SK-N-SH treated with all-trans-retinoic acid at 6 μM for 48 hours (cell line): ENCODE measurements around the gene GALNT17.

Source experiments
- ATAC-seq: fragments of 200-7000 bp; cut with Tn5 transposase; 3 replicates; pipeline ENCODE4 v1.9.1; 2020; ENCODE audit warnings: mild to moderate bottlenecking, moderate library complexity
- ARNTL ChIP-seq: fragments of 450-650 bp; formaldehyde crosslinking; IDR thresholded peaks from 2 replicates; pipeline ENCODE4 v1.5.0; 2020; ENCODE audit warnings: low read depth, mild to moderate bottlenecking, moderate library complexity, borderline replicate concordance
- BACH2 ChIP-seq: fragments of 250-450 bp; sonication (Bioruptor Pico); IDR thresholded peaks from 2 replicates; pipeline ENCODE4 v1.9.0; 2021; ENCODE audit warnings: mild to moderate bottlenecking, borderline replicate concordance
- CSDC2 ChIP-seq: fragments of 250-450 bp; sonication (Bioruptor Pico); IDR thresholded peaks from 2 replicates; pipeline ENCODE4 v1.5.0; 2020; ENCODE audit warnings: mild to moderate bottlenecking, moderate library complexity
- ESRRG ChIP-seq: fragments of 250-450 bp; sonication (Bioruptor Pico); IDR thresholded peaks from 2 replicates; pipeline ENCODE4 v1.6.1; 2021; ENCODE audit warnings: mild to moderate bottlenecking
- GLIS3 ChIP-seq: fragments of 250-450 bp; sonication (Bioruptor Pico); IDR thresholded peaks from 2 replicates; pipeline ENCODE4 v1.5.0; 2020; ENCODE audit warnings: mild to moderate bottlenecking, moderate library complexity
- ISL1 ChIP-seq: fragments of 250-450 bp; sonication (Bioruptor Pico); IDR thresholded peaks from 2 replicates; pipeline ENCODE4 v2.1.2; 2022; ENCODE audit warnings: mild to moderate bottlenecking, moderate library complexity
- OSR1 ChIP-seq: fragments of 250-450 bp; sonication (Bioruptor Pico); IDR thresholded peaks from 2 replicates; pipeline ENCODE4 v1.8.0; 2022; ENCODE audit warnings: moderate library complexity, mild to moderate bottlenecking, inconsistent platforms
- PPARA ChIP-seq: fragments of 250-450 bp; sonication (Bioruptor Pico); IDR thresholded peaks from 2 replicates; pipeline ENCODE4 v1.5.0; 2020; ENCODE audit warnings: mild to moderate bottlenecking, borderline replicate concordance
- RARB ChIP-seq: fragments of 250-450 bp; sonication (Bioruptor Pico); IDR thresholded peaks from 2 replicates; pipeline ENCODE4 v1.8.0; 2021; ENCODE audit warnings: mild to moderate bottlenecking, moderate library complexity
- TCF4 ChIP-seq: fragments of 250-450 bp; sonication (Bioruptor Pico); IDR thresholded peaks from 2 replicates; pipeline ENCODE4 v1.8.0; 2021; ENCODE audit warnings: mild to moderate bottlenecking, moderate library complexity, borderline replicate concordance
- TOX ChIP-seq: fragments of 250-450 bp; sonication (Bioruptor Pico); IDR thresholded peaks from 2 replicates; pipeline ENCODE4 v1.8.0; 2021; ENCODE audit warnings: mild to moderate bottlenecking, moderate library complexity, borderline replicate concordance
- ZC3H10 ChIP-seq: fragments of 250-450 bp; sonication (Bioruptor Pico); IDR thresholded peaks from 2 replicates; pipeline ENCODE4 v1.5.1; 2021; ENCODE audit warnings: mild to moderate bottlenecking, moderate library complexity
- ZFP3 ChIP-seq: fragments of 250-450 bp; sonication (Bioruptor Pico); IDR thresholded peaks from 2 replicates; pipeline ENCODE4 v1.5.0; 2020; ENCODE audit warnings: mild to moderate bottlenecking, moderate library complexity
- ZFP30 ChIP-seq: fragments of 450-650 bp; formaldehyde crosslinking; IDR thresholded peaks from 2 replicates; pipeline ENCODE4 v1.5.0; 2022; ENCODE audit warnings: mild to moderate bottlenecking, moderate library complexity
- ZNF565 ChIP-seq: fragments of 450-650 bp; formaldehyde crosslinking; conservative IDR thresholded peaks from 2 replicates; pipeline ENCODE4 v1.5.0; 2020; ENCODE audit warnings: low read depth, mild to moderate bottlenecking, moderate library complexity
- ZNF70 ChIP-seq: fragments of 450-650 bp; formaldehyde crosslinking; IDR thresholded peaks from 2 replicates; pipeline ENCODE4 v1.5.0; 2020; ENCODE audit warnings: mild to moderate bottlenecking, moderate library complexity
- ZNF8 ChIP-seq: fragments of 450-650 bp; formaldehyde crosslinking; IDR thresholded peaks from 2 replicates; pipeline ENCODE4 v1.5.0; 2020; ENCODE audit warnings: mild to moderate bottlenecking, moderate library complexity
- TF ChIP-seq, protein P1 (sequence below): fragments of 250-450 bp; sonication (Bioruptor Pico); IDR thresholded peaks from 2 replicates; pipeline ENCODE4 v1.8.0; 2021; ENCODE audit warnings: low read depth, mild to moderate bottlenecking, moderate library complexity, borderline replicate concordance
- TF ChIP-seq, protein P2 (sequence below): fragments of 250-450 bp; sonication (Bioruptor Pico); IDR thresholded peaks from 2 replicates; pipeline ENCODE4 v1.8.0; 2020; ENCODE audit warnings: mild to moderate bottlenecking, moderate library complexity, borderline replicate concordance
- TF ChIP-seq, protein P3 (sequence below): fragments of 250-450 bp; sonication (Bioruptor Pico); IDR thresholded peaks from 2 replicates; pipeline ENCODE4 v1.5.0; 2020; ENCODE audit warnings: mild to moderate bottlenecking, moderate library complexity
- TF ChIP-seq, protein P4 (sequence below): fragments of 250-450 bp; sonication (Bioruptor Pico); IDR thresholded peaks from 2 replicates; pipeline ENCODE4 v1.5.1; 2020; ENCODE audit warnings: low read depth, mild to moderate bottlenecking, moderate library complexity

The GALNT17 gene

DNA sequence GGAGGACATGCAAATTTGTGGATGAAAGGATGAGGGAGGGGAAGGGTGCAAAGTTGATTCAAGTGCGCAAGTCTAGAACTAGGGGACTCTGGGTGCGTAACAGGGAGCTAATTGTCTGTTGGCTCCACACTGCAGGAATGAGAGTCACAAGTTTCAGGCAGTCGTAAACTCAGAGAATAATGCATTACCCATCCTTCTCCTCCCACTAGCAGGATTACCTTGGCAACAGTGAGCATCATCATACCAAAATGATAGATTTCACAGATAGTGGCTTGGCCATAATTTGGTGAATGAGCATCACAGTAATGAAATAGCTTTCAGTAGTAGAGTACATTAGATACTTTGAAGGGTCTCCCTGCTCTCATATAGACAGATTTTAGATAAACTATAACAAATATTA is 565.5 kb downstream of the GALNT17 start:
- ATAC-seq = no peak
- TF ChIP-seq ZC3H10 (CRISPR knock-in tag) (no peak), TCF4 (CRISPR knock-in tag) (no peak), GLIS3 (CRISPR knock-in tag) (no peak), ZFP3 (CRISPR knock-in tag) (no peak), ZNF70 (CRISPR knock-in tag) (no peak), ZNF565 (CRISPR knock-in tag) (no peak), ZNF8 (CRISPR knock-in tag) (no peak), RARB (no peak), OSR1 (CRISPR knock-in tag) (no peak), ISL1 (CRISPR knock-in tag) (no peak), ARNTL (no peak)
- TF ChIP-seq, protein P1, sequence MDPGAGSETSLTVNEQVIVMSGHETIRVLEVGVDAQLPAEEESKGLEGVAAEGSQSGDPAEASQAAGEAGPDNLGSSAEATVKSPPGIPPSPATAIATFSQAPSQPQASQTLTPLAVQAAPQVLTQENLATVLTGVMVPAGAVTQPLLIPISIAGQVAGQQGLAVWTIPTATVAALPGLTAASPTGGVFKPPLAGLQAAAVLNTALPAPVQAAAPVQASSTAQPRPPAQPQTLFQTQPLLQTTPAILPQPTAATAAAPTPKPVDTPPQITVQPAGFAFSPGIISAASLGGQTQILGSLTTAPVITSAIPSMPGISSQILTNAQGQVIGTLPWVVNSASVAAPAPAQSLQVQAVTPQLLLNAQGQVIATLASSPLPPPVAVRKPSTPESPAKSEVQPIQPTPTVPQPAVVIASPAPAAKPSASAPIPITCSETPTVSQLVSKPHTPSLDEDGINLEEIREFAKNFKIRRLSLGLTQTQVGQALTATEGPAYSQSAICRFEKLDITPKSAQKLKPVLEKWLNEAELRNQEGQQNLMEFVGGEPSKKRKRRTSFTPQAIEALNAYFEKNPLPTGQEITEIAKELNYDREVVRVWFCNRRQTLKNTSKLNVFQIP = no peak
- TF ChIP-seq, protein P2, sequence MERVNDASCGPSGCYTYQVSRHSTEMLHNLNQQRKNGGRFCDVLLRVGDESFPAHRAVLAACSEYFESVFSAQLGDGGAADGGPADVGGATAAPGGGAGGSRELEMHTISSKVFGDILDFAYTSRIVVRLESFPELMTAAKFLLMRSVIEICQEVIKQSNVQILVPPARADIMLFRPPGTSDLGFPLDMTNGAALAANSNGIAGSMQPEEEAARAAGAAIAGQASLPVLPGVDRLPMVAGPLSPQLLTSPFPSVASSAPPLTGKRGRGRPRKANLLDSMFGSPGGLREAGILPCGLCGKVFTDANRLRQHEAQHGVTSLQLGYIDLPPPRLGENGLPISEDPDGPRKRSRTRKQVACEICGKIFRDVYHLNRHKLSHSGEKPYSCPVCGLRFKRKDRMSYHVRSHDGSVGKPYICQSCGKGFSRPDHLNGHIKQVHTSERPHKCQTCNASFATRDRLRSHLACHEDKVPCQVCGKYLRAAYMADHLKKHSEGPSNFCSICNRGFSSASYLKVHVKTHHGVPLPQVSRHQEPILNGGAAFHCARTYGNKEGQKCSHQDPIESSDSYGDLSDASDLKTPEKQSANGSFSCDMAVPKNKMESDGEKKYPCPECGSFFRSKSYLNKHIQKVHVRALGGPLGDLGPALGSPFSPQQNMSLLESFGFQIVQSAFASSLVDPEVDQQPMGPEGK (CRISPR knock-in tag) = no peak
- TF ChIP-seq, protein P3, sequence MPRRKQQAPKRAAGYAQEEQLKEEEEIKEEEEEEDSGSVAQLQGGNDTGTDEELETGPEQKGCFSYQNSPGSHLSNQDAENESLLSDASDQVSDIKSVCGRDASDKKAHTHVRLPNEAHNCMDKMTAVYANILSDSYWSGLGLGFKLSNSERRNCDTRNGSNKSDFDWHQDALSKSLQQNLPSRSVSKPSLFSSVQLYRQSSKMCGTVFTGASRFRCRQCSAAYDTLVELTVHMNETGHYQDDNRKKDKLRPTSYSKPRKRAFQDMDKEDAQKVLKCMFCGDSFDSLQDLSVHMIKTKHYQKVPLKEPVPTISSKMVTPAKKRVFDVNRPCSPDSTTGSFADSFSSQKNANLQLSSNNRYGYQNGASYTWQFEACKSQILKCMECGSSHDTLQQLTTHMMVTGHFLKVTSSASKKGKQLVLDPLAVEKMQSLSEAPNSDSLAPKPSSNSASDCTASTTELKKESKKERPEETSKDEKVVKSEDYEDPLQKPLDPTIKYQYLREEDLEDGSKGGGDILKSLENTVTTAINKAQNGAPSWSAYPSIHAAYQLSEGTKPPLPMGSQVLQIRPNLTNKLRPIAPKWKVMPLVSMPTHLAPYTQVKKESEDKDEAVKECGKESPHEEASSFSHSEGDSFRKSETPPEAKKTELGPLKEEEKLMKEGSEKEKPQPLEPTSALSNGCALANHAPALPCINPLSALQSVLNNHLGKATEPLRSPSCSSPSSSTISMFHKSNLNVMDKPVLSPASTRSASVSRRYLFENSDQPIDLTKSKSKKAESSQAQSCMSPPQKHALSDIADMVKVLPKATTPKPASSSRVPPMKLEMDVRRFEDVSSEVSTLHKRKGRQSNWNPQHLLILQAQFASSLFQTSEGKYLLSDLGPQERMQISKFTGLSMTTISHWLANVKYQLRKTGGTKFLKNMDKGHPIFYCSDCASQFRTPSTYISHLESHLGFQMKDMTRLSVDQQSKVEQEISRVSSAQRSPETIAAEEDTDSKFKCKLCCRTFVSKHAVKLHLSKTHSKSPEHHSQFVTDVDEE = no peak
- TF ChIP-seq, all 23 proteins: peak for 0

DNA sequence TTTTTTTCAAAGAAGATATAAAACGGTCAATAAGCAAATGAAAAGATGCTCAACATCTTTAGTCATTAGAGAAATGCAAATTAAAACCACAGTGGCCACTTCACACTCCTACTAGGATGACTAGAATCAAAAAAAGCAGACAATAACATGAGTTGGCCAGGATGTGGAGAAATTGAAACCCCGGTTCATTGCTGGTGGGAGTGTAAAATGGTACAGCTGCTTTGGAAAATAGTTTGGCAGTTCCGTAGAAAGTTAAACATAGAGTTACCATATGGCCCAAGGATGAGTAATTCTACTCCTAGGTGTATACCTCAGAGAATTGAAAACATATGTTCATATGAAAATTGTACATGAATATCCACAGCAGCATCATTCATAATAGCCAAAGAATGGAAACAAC is 573.3 kb downstream of the GALNT17 start:
- TF ChIP-seq ZNF565 (CRISPR knock-in tag) = no peak
- no peak for TF ChIP-seq ZFP3 (CRISPR knock-in tag)
- no peak for TF ChIP-seq ESRRG (CRISPR knock-in tag)
- no peak for TF ChIP-seq OSR1 (CRISPR knock-in tag)
- no peak for TF ChIP-seq TCF4 (CRISPR knock-in tag)
- no peak for TF ChIP-seq ZNF8 (CRISPR knock-in tag)
- TF ChIP-seq, protein P3 = no peak
- no peak for TF ChIP-seq TOX
- no peak for TF ChIP-seq PPARA (CRISPR knock-in tag)
- no peak for TF ChIP-seq CSDC2 (CRISPR knock-in tag)
- TF ChIP-seq RARB = no peak
- TF ChIP-seq ZNF70 (CRISPR knock-in tag) = no peak
- TF ChIP-seq ISL1 (CRISPR knock-in tag) = no peak
- TF ChIP-seq, protein P4, sequence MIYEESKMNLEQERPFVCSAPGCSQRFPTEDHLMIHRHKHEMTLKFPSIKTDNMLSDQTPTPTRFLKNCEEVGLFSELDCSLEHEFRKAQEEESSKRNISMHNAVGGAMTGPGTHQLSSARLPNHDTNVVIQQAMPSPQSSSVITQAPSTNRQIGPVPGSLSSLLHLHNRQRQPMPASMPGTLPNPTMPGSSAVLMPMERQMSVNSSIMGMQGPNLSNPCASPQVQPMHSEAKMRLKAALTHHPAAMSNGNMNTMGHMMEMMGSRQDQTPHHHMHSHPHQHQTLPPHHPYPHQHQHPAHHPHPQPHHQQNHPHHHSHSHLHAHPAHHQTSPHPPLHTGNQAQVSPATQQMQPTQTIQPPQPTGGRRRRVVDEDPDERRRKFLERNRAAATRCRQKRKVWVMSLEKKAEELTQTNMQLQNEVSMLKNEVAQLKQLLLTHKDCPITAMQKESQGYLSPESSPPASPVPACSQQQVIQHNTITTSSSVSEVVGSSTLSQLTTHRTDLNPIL (CRISPR knock-in tag) = no peak
- no peak for TF ChIP-seq ARNTL
- TF ChIP-seq ZFP30 = no peak
- TF ChIP-seq ZC3H10 (CRISPR knock-in tag) = no peak
- no peak for TF ChIP-seq BACH2 (CRISPR knock-in tag)
- ATAC-seq = no peak
